GM23338 (cell line): ENCODE data around the gene DLG2. TPM values are rescaled to one million over a fixed set of nuclear protein-coding genes. Genes with fewer than 3 reads are reported as not detected.

Experiments
- ATAC-seq: fragments of 200-7000 bp; cut with Tn5 transposase; 3 replicates; pipeline ENCODE4 v1.9.1; 2020
- DNase-seq: peaks from one replicate; pipeline ENCODE4 v3.0.0-alpha.2; 2015; ENCODE audit warnings: low spot score
- H2AFZ ChIP-seq: fragments of 200-600 bp; sonication (generic); 2 replicates; pipeline ENCODE4 v1.8.0; 2016; ENCODE audit warnings: antibody characterized with exemption, mild to moderate bottlenecking, moderate library complexity
- H3F3A ChIP-seq: fragments of 200-600 bp; sonication (generic); replicated peaks from 2 replicates; pipeline ENCODE4 v1.8.0; 2017; ENCODE audit warnings: antibody characterized with exemption, mixed run types, low read depth
- H3K27ac ChIP-seq: fragments of 200-600 bp; sonication (generic); 2 replicates; pipeline ENCODE4 v1.6.1; 2016; ENCODE audit warnings: low read depth
- H3K27me3 ChIP-seq: fragments of 200-600 bp; sonication (generic); 2 replicates; pipeline ENCODE4 v1.8.0; 2016; ENCODE audit warnings: mild to moderate bottlenecking, mixed run types, moderate library complexity; ENCODE audit not compliant: insufficient read depth
- H3K36me3 ChIP-seq: fragments of 200-600 bp; sonication (generic); 2 replicates; pipeline ENCODE4 v1.8.0; 2016; ENCODE audit warnings: mild to moderate bottlenecking; ENCODE audit not compliant: insufficient read depth
- H3K4me1 ChIP-seq: fragments of 200-600 bp; sonication (generic); 2 replicates; pipeline ENCODE4 v1.8.0; 2016; ENCODE audit warnings: mild to moderate bottlenecking, moderate library complexity; ENCODE audit not compliant: insufficient read depth
- H3K4me2 ChIP-seq: fragments of 200-600 bp; sonication (generic); 2 replicates; pipeline ENCODE4 v1.7.1; 2017; ENCODE audit warnings: mixed run types
- H3K4me3 ChIP-seq: fragments of 200-600 bp; sonication (generic); 2 replicates; pipeline ENCODE4 v1.6.1; 2016; ENCODE audit warnings: mixed run types
- H3K79me2 ChIP-seq: fragments of 200-600 bp; sonication (generic); replicated peaks from 2 replicates; pipeline ENCODE4 v1.8.0; 2017; ENCODE audit warnings: mild to moderate bottlenecking; ENCODE audit not compliant: insufficient read depth
- H3K9me2 ChIP-seq: fragments of 200-600 bp; sonication (generic); 2 replicates; pipeline ENCODE4 v1.8.0; 2017; ENCODE audit not compliant: insufficient read depth
- H4K20me1 ChIP-seq: fragments of 200-600 bp; sonication (generic); replicated peaks from 2 replicates; pipeline ENCODE4 v1.8.0; 2017; ENCODE audit warnings: mild to moderate bottlenecking; ENCODE audit not compliant: insufficient read depth
- H3K27ac Mint-ChIP-seq: 2 replicates; pipeline ENCODE4 v1.8.0; 2020; ENCODE audit warnings: inconsistent platforms, mild to moderate bottlenecking, moderate library complexity, mixed read lengths
- H3K27me3 Mint-ChIP-seq: 3 replicates; pipeline ENCODE4 v1.8.0; 2022; ENCODE audit warnings: low read depth, mild to moderate bottlenecking, moderate library complexity, mixed read lengths, inconsistent platforms; ENCODE audit not compliant: insufficient read depth, poor library complexity
- H3K36me3 Mint-ChIP-seq: 3 replicates; pipeline ENCODE4 v1.8.0; 2021; ENCODE audit warnings: low read depth, mild to moderate bottlenecking, inconsistent platforms, moderate library complexity, mixed read lengths
- H3K4me1 Mint-ChIP-seq: 3 replicates; pipeline ENCODE4 v1.8.0; 2020; ENCODE audit warnings: mild to moderate bottlenecking, inconsistent platforms, mixed read lengths
- H3K4me3 Mint-ChIP-seq: 3 replicates; pipeline ENCODE4 v1.8.0; 2021; ENCODE audit warnings: moderate library complexity, mild to moderate bottlenecking, inconsistent platforms, mixed read lengths
- H3K9me3 Mint-ChIP-seq: 3 replicates; pipeline ENCODE4 v1.8.0; 2020; ENCODE audit warnings: moderate library complexity, mild to moderate bottlenecking, inconsistent platforms, mixed read lengths
- ETS1 ChIP-seq: IDR thresholded peaks from 2 replicates; pipeline ENCODE4 v1.6.1; 2016; ENCODE audit warnings: antibody characterized with exemption
- JUNB ChIP-seq: IDR thresholded peaks from one replicate; pipeline ENCODE4 v1.6.1; 2016; ENCODE audit warnings: antibody characterized with exemption; ENCODE audit not compliant: unreplicated experiment
- STAT1 ChIP-seq: IDR thresholded peaks from one replicate; pipeline ENCODE4 v1.6.1; 2016; ENCODE audit warnings: antibody characterized with exemption; ENCODE audit not compliant: unreplicated experiment
- ZNF114 ChIP-seq: fragments of 250-450 bp; sonication (Bioruptor Pico); IDR thresholded peaks from 2 replicates; pipeline ENCODE4 v1.5.0; 2020; ENCODE audit warnings: mild to moderate bottlenecking, moderate library complexity
- ZNF462 ChIP-seq: fragments of 250-450 bp; sonication (Bioruptor Pico); IDR thresholded peaks from 2 replicates; pipeline ENCODE4 v1.5.0; 2020; ENCODE audit warnings: mild to moderate bottlenecking, moderate library complexity
- polyA plus RNA-seq: library from polyadenylated mRNA; unstranded; fragments of >200 nt; fragmentation: Nextera tagmentation; extraction: Ambion mirVana; gene quantifications from 2 replicates; pipeline ENCODE4 v1.2.1, GENCODE V29; 2016
- total RNA-seq: library from RNA; depleted of rRNA; stranded (reverse); fragments of >200 nt; shearing (Covaris generic); gene quantifications from 2 replicates; pipeline ENCODE4 v1.2.3, GENCODE V29; 2014

Gene DLG2
- total and polyA plus RNA-seq, 2 experiments from 2014 or later, result 19.8 to 21.5 TPM

GRCh38 chr11:84419616-84420015 lies 1207.5 kb downstream of the DLG2 start (continued):
- TF ChIP-seq ZNF114 (CRISPR knock-in tag), result no peak
- no peak for TF ChIP-seq STAT1
- TF ChIP-seq ETS1, result no peak

- Histone ChIP-seq H2AFZ (no peak overlapping the region), H3K27me3 (no peaks in the 10 kb centered on the region), H4K20me1 (no peaks in the 10 kb centered on the region), H3K4me3 (no peak overlapping the region), H3F3A (no peaks in the 10 kb centered on the region), H3K4me1 (peaks cover 7% of the 10 kb centered on the region), H3K9me2 (no peaks in the 10 kb centered on the region), H3K36me3 (no peaks in the 10 kb centered on the region), H3K4me2 (no peak overlapping the region), H3K27ac (no peak overlapping the region), H3K79me2 (no peaks in the 10 kb centered on the region)
- Mint-ChIP-seq H3K4me1 (peaks cover 6% of the 10 kb centered on the region), H3K36me3 (no peaks in the 10 kb centered on the region), H3K9me3 (no peaks in the 10 kb centered on the region), H3K27ac (no peak overlapping the region), H3K27me3 (no peaks in the 10 kb centered on the region), H3K4me3 (no peak overlapping the region)
- ATAC-seq (no peak), DNase-seq (no peak)
- TF ChIP-seq ZNF462 (no peak), JUNB (no peak), STAT1 (no peak)
Observed at GRCh38 chr11:84414920-84415319, 1212.2 kb downstream of the DLG2 start.
